Dermis lymphatic vessel endothelial cell (primary cell): ENCODE data around the gene USP17L25. TPM values are rescaled to one million over a fixed set of nuclear protein-coding genes. Genes with fewer than 3 reads are reported as not detected.

Source experiments
- total RNA-seq: library from RNA; depleted of rRNA; stranded (reverse); fragments of >200 nt; gene quantifications from 2 replicates; pipeline ENCODE4 v1.2.1, GENCODE V29; 2014

Gene USP17L25, protein sequence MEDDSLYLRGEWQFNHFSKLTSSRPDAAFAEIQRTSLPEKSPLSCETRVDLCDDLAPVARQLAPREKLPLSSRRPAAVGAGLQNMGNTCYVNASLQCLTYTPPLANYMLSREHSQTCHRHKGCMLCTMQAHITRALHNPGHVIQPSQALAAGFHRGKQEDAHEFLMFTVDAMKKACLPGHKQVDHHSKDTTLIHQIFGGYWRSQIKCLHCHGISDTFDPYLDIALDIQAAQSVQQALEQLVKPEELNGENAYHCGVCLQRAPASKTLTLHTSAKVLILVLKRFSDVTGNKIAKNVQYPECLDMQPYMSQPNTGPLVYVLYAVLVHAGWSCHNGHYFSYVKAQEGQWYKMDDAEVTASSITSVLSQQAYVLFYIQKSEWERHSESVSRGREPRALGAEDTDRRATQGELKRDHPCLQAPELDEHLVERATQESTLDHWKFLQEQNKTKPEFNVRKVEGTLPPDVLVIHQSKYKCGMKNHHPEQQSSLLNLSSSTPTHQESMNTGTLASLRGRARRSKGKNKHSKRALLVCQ
- not detected in 2 replicates for total RNA-seq

GRCh38 chr4:9329611-9330010 is at the start of gene USP17L25:
Gene USP17L25 (plus strand): TSS chr4:9329911. CDS start chr4:9329911, 0 bp downstream.

DNA sequence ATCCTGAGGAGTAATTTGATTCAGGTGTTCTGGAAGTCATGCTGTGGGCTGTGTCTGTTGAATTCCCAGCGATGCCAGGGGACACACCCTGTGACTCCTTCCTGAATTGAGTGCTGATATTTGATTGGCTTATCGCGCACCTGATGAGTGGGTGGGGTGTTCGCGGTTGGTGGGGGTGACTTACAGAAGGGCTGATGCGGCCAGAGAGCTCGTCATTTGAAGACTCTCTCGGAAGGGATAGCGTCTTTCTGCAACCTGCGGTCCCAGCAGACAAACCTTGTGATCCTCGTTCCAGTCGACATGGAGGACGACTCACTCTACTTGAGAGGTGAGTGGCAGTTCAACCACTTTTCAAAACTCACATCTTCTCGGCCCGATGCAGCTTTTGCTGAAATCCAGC is 4.8 kb upstream of the USP17L25 start, which contains the start of gene USP17L24:
Gene USP17L24, plus strand, starts transcription at position 301 of the 400 bp plus-strand sequence. Its CDS starts 0 bp downstream, at position 301.

DNA sequence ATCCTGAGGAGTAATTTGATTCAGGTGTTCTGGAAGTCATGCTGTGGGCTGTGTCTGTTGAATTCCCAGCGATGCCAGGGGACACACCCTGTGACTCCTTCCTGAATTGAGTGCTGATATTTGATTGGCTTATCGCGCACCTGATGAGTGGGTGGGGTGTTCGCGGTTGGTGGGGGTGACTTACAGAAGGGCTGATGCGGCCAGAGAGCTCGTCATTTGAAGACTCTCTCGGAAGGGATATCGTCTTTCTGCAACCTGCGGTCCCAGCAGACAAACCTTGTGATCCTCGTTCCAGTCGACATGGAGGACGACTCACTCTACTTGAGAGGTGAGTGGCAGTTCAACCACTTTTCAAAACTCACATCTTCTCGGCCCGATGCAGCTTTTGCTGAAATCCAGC is 4.6 kb downstream of the USP17L25 start, which contains the start of gene USP17L26:
Gene USP17L26, plus strand, starts transcription at position 301 of the 400 bp plus-strand sequence. Its CDS starts 0 bp downstream, at position 301.

DNA sequence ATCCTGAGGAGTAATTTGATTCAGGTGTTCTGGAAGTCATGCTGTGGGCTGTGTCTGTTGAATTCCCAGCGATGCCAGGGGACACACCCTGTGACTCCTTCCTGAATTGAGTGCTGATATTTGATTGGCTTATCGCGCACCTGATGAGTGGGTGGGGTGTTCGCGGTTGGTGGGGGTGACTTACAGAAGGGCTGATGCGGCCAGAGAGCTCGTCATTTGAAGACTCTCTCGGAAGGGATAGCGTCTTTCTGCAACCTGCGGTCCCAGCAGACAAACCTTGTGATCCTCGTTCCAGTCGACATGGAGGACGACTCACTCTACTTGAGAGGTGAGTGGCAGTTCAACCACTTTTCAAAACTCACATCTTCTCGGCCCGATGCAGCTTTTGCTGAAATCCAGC is 9.4 kb downstream of the USP17L25 start, which contains the start of gene USP17L5:
Gene USP17L5, plus strand, starts transcription at position 301 of the 400 bp plus-strand sequence. Its CDS starts 0 bp downstream, at position 301.

DNA sequence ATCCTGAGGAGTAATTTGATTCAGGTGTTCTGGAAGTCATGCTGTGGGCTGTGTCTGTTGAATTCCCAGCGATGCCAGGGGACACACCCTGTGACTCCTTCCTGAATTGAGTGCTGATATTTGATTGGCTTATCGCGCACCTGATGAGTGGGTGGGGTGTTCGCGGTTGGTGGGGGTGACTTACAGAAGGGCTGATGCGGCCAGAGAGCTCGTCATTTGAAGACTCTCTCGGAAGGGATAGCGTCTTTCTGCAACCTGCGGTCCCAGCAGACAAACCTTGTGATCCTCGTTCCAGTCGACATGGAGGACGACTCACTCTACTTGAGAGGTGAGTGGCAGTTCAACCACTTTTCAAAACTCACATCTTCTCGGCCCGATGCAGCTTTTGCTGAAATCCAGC is 14.1 kb downstream of the USP17L25 start, which contains the start of gene USP17L27:
Gene USP17L27, plus strand, starts transcription at position 301 of the 400 bp plus-strand sequence. Its CDS starts 0 bp downstream, at position 301.

GRCh38 chr4:9348593-9348992 is 18.9 kb downstream of the USP17L25 start, which contains the start of gene USP17L28:
Gene USP17L28 (plus strand): TSS chr4:9348893. CDS start chr4:9348893, 0 bp downstream.

GRCh38 chr4:9353338-9353737 is 23.6 kb downstream of the USP17L25 start, which contains the start of gene USP17L29:
Gene USP17L29 (plus strand): TSS chr4:9353638. CDS start chr4:9353638, 0 bp downstream.

DNA sequence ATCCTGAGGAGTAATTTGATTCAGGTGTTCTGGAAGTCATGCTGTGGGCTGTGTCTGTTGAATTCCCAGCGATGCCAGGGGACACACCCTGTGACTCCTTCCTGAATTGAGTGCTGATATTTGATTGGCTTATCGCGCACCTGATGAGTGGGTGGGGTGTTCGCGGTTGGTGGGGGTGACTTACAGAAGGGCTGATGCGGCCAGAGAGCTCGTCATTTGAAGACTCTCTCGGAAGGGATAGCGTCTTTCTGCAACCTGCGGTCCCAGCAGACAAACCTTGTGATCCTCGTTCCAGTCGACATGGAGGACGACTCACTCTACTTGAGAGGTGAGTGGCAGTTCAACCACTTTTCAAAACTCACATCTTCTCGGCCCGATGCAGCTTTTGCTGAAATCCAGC is 33.1 kb downstream of the USP17L25 start, which contains the start of gene USP17L30:
Gene USP17L30, plus strand, starts transcription at position 301 of the 400 bp plus-strand sequence. Its CDS starts 0 bp downstream, at position 301.

Other genes starting within 250 kb of the USP17L25 start
- not detected in 2 replicates for gene FAM90A26, start 159.5 kb upstream of the USP17L25 start, total RNA-seq
- gene USP17L10, start 119.3 kb upstream of the USP17L25 start, total RNA-seq = not detected in 2 replicates
- not detected in 2 replicates for gene USP17L11, start 114.5 kb upstream of the USP17L25 start, total RNA-seq
- not detected in 2 replicates for gene USP17L12, start 109.8 kb upstream of the USP17L25 start, total RNA-seq
- gene USP17L13, start 105.0 kb upstream of the USP17L25 start, total RNA-seq = not detected in 2 replicates
- not detected in 2 replicates for gene USP17L15, start 95.5 kb upstream of the USP17L25 start, total RNA-seq
- gene USP17L17, start 86.0 kb upstream of the USP17L25 start, total RNA-seq = not detected in 2 replicates
- not detected in 2 replicates for gene USP17L18, start 81.3 kb upstream of the USP17L25 start, total RNA-seq
- gene USP17L19, start 76.5 kb upstream of the USP17L25 start, total RNA-seq = not detected in 2 replicates
- not detected in 2 replicates for gene USP17L20, start 71.8 kb upstream of the USP17L25 start, total RNA-seq
- not detected in 2 replicates for gene USP17L21, start 67.0 kb upstream of the USP17L25 start, total RNA-seq
- not detected in 2 replicates for gene USP17L22, start 62.3 kb upstream of the USP17L25 start, total RNA-seq
- gene USP17L24, start 4.7 kb upstream of the USP17L25 start, total RNA-seq = not detected in 2 replicates
- not detected in 2 replicates for gene USP17L26, start 4.7 kb downstream of the USP17L25 start, total RNA-seq
- gene USP17L5, start 9.5 kb downstream of the USP17L25 start, total RNA-seq = not detected in 2 replicates
- not detected in 2 replicates for gene USP17L27, start 14.2 kb downstream of the USP17L25 start, total RNA-seq
- gene USP17L28, start 19.0 kb downstream of the USP17L25 start, total RNA-seq = not detected in 2 replicates
- not detected in 2 replicates for gene USP17L29, start 23.7 kb downstream of the USP17L25 start, total RNA-seq
- gene USP17L30, start 33.2 kb downstream of the USP17L25 start, total RNA-seq = not detected in 2 replicates
- not detected in 2 replicates for gene DEFB131A, start 114.5 kb downstream of the USP17L25 start, total RNA-seq